Stomach (tissue), 19 donors: Measurements from ENCODE around the gene CCL15. TPM values are rescaled to one million over a fixed set of nuclear protein-coding genes. Genes with fewer than 3 reads are reported as not detected.

Source experiments
- DNase-seq, 2 donors: peaks; one replicate each; pipeline versions ENCODE4 v3.0.0 to v3.0.0-alpha.2; 2013 to 2019
- H3K27ac ChIP-seq, 5 donors: fragments of 200-600 bp in 4 of 5; sonication (generic) in 4 of 5; one replicate each; pipeline ENCODE4 v1.5.1; 2013 to 2019; ENCODE audit warnings: mild to moderate bottlenecking in 1 of 5, moderate library complexity in 1 of 5
- H3K27me3 ChIP-seq, 3 donors: fragments of 200-600 bp; sonication (generic); one replicate each; pipeline ENCODE4 v1.5.1; 2017 to 2019; ENCODE audit warnings: mixed run types in 1 of 3
- H3K36me3 ChIP-seq, 4 donors: fragments of 200-600 bp; sonication (generic); 1 replicate in 3 of 4; 2 replicates in 1 of 4; pipeline ENCODE4 v1.5.1; 2016 to 2019
- H3K4me1 ChIP-seq, 4 donors: fragments of 200-600 bp; sonication (generic); one replicate each; pipeline ENCODE4 v1.5.1; 2016 to 2019
- H3K4me3 ChIP-seq, 4 donors: fragments of 200-600 bp; sonication (generic) in 3 of 4; one replicate each; pipeline ENCODE4 v1.5.1; 2016 to 2019; ENCODE audit warnings: mild to moderate bottlenecking in 1 of 4
- H3K9me3 ChIP-seq, 4 donors: fragments of 200-600 bp; sonication (generic); one replicate each; pipeline ENCODE4 v1.5.1; 2016 to 2019
- CTCF ChIP-seq, 7 experiments: fragments of 450-650 bp in 4 of 7; fragments of 200-600 bp in 3 of 7; sonication (generic) in 3 of 7; IDR thresholded peaks; one replicate each; pipeline ENCODE4 v1.5.1; 2016 to 2019; ENCODE audit warnings: antibody characterized with exemption in 7 of 7, control low read depth in 2 of 7, mild to moderate bottlenecking in 1 of 7
- EP300 ChIP-seq: sonication (generic); formaldehyde crosslinking; IDR thresholded peaks from one replicate; pipeline ENCODE4 v1.6.1; 2017; ENCODE audit warnings: antibody characterized with exemption
- POLR2A ChIP-seq, 4 donors: fragments of 450-650 bp; IDR thresholded peaks; one replicate each; pipeline ENCODE4 v1.6.1; 2016; ENCODE audit warnings: antibody characterized with exemption in 4 of 4, control low read depth in 2 of 4, mild to moderate bottlenecking in 1 of 4, moderate library complexity in 1 of 4
- POLR2AphosphoS5 ChIP-seq, 3 donors: sonication (generic); formaldehyde crosslinking; IDR thresholded peaks; one replicate each; pipeline ENCODE4 v1.6.1; 2016; ENCODE audit warnings: antibody characterized with exemption in 3 of 3
- WGBS, 5 donors: extraction: QIAGEN DNeasy Blood & Tissue Kit in 3 of 5; methylation state at CpG; one replicate each; pipeline versions ENCODE4 v1.1.5 to v1.1.7; 2013 to 2018; 5-methylcytosine and 5-hydroxymethylcytosine counted together
- intact Hi-C: fragments of 100-400 bp; cut with DNase I; formaldehyde crosslinking; loops from one replicate; pipeline ENCODE4 v1.15.1; 2023; ENCODE audit warnings: low total_unique reads
- long read RNA-seq, 10 donors: transcript quantifications; one replicate each; lab custom pipeline, GENCODE V29; 2026
- polyA plus RNA-seq, 3 donors: library from polyadenylated mRNA; stranded (reverse); fragments of 200-250 nt; gene quantifications; one replicate each; pipeline ENCODE4 v1.2.3, GENCODE V29; 2013
- total RNA-seq, 5 donors: library from RNA; depleted of rRNA; stranded (reverse); fragments of >200 nt; gene quantifications; one replicate each; pipeline versions ENCODE4 v1.1.0 to v1.2.3, GENCODE V29; 2014 to 2016
- donor health status: healthy with polysubstance abuse.
- donor health status: Bipolar disorder and iron deficiency.
- donor health status: healthy.

Gene CCL15
- total RNA-seq (1 to 10 TPM in 1 of 5 donors, not detected in 4; 1.2 TPM), polyA plus RNA-seq (not detected)
- long read RNA-seq, donor 1, transcript CCL15-204 (4 exons, 1,073 nt): major isoform, 10 of 10 reads
- long read RNA-seq, donor 1, partial matches to known transcripts: 0 of 10 reads
- long read RNA-seq, donor 1, other reads (novel, unspliced or antisense): 0 of 10 reads
- long read RNA-seq, donor 2, transcript CCL15-204 (4 exons, 1,073 nt): major isoform, 12 of 12 reads
- long read RNA-seq, donor 2, partial matches to known transcripts: 0 of 12 reads
- long read RNA-seq, donor 2, other reads (novel, unspliced or antisense): 0 of 12 reads
- long read RNA-seq, donor 3: 0 reads
- long read RNA-seq, donor 4: 0 reads
- long read RNA-seq, donor 5, partial matches to known transcripts: 0 of 1 reads
- long read RNA-seq, donor 5, other reads (novel, unspliced or antisense): 0 of 1 reads
- long read RNA-seq, donor 6, partial matches to known transcripts: 0 of 3 reads
- long read RNA-seq, donor 6, other reads (novel, unspliced or antisense): 0 of 3 reads
- long read RNA-seq, donor 7, transcript CCL15-204 (4 exons, 1,073 nt): major isoform, 10 of 10 reads
- long read RNA-seq, donor 7, partial matches to known transcripts: 0 of 10 reads
- long read RNA-seq, donor 7, other reads (novel, unspliced or antisense): 0 of 10 reads
- long read RNA-seq, donor 8: 0 reads
- long read RNA-seq, donor 9: 0 reads
- long read RNA-seq, donor 10, transcript CCL15-204 (4 exons, 1,073 nt): major isoform, 17 of 17 reads
- long read RNA-seq, donor 10, partial matches to known transcripts: 0 of 17 reads
- long read RNA-seq, donor 10, other reads (novel, unspliced or antisense): 0 of 17 reads

GRCh38 chr17:36001110-36001771 is at the start of gene CCL15:
TSS of gene CCL15 (minus strand) at chr17:36001553. CDS start at chr17:36001492, 61 bp downstream.
- Histone ChIP-seq H3K36me3 (no peaks in the 10 kb centered on the region), H3K27me3 (peaks cover 0 to 11% (median 0%) of the 10 kb centered on the region in 3 donors), H3K4me1 (peaks cover 7 to 15% (median 11%) of the 10 kb centered on the region in 4 donors), H3K27ac (no peak within 1 kb of the TSS), H3K9me3 (no peaks in the 10 kb centered on the region), H3K4me3 (no peak within 1 kb of the TSS)
- DNase-seq: no peak
- TF ChIP-seq POLR2A (IDR thresholded peaks at IDR 0.05) (no peak), EP300 (no peak), POLR2AphosphoS5 (IDR thresholded peaks at IDR 0.05) (no peak), CTCF (IDR thresholded peaks at IDR 0.05) (no peak)
- intact Hi-C loops: no loop called here
- 68 to 78% (median 77%) methylated on average over 6 of the region's 6 CpGs for WGBS, 5 donors

GRCh38 chr17:36049643-36050042 is 48.3 kb upstream of the CCL15 start:
- intact Hi-C loops: no loop called here
- TF ChIP-seq POLR2A (IDR thresholded peaks at IDR 0.05) (no peak), CTCF (IDR thresholded peaks at IDR 0.05) (no peak), POLR2AphosphoS5 (IDR thresholded peaks at IDR 0.05) (no peak), EP300 (no peak)
- Histone ChIP-seq H3K4me3 (no peak overlapping the region), H3K27ac (no peak overlapping the region), H3K4me1 (no peaks in the 10 kb centered on the region), H3K27me3 (peaks cover 0 to 12% (median 0%) of the 10 kb centered on the region in 3 donors), H3K36me3 (no peaks in the 10 kb centered on the region), H3K9me3 (peaks cover 0 to 47% (median 25%) of the 10 kb centered on the region in 4 donors)
- DNase-seq: no peak
- 96 to 99% (median 98%) methylated on average over 2 of the region's 2 CpGs for WGBS, 5 donors

- no peaks in the 10 kb centered on the region for H3K36me3 ChIP-seq
- no peaks in the 10 kb centered on the region for H3K4me1 ChIP-seq
- no peak overlapping the region for H3K27ac ChIP-seq
- H3K27me3 ChIP-seq: peaks cover 0 to 12% (median 0%) of the 10 kb centered on the region in 3 donors
- H3K9me3 ChIP-seq: peaks cover 0 to 47% (median 25%) of the 10 kb centered on the region in 4 donors
- no peak for DNase-seq
- TF ChIP-seq POLR2A (IDR thresholded peaks at IDR 0.05): no peak
- no peak overlapping the region for H3K4me3 ChIP-seq
- intact Hi-C loops: no loop called here
- WGBS, 5 donors: 27 to 47% (median 43%) methylated on average over 2 of the region's 2 CpGs
Observed at GRCh38 chr17:36048066-36048465, 46.7 kb upstream of the CCL15 start.

GRCh38 chr17:36036235-36036634 is 34.9 kb upstream of the CCL15 start:
- WGBS, 5 donors: 85 to 93% (median 86%) methylated on average over 4 of the region's 4 CpGs
- no peak for DNase-seq
- H3K27me3 ChIP-seq: peaks cover 0 to 11% (median 0%) of the 10 kb centered on the region in 3 donors

More at GRCh38 chr17:36036235-36036634, 34.9 kb upstream of the CCL15 start:
- intact Hi-C loops: no loop called here
- Histone ChIP-seq H3K27ac (no peak overlapping the region), H3K4me1 (no peaks in the 10 kb centered on the region), H3K4me3 (no peak overlapping the region), H3K9me3 (no peaks in the 10 kb centered on the region), H3K36me3 (no peaks in the 10 kb centered on the region)
- TF ChIP-seq CTCF (IDR thresholded peaks at IDR 0.05) (no peak), EP300 (no peak), POLR2AphosphoS5 (IDR thresholded peaks at IDR 0.05) (no peak), POLR2A (IDR thresholded peaks at IDR 0.05) (no peak)
